ENCODE measurements around the gene TRAK2.

The TRAK2 gene, protein sequence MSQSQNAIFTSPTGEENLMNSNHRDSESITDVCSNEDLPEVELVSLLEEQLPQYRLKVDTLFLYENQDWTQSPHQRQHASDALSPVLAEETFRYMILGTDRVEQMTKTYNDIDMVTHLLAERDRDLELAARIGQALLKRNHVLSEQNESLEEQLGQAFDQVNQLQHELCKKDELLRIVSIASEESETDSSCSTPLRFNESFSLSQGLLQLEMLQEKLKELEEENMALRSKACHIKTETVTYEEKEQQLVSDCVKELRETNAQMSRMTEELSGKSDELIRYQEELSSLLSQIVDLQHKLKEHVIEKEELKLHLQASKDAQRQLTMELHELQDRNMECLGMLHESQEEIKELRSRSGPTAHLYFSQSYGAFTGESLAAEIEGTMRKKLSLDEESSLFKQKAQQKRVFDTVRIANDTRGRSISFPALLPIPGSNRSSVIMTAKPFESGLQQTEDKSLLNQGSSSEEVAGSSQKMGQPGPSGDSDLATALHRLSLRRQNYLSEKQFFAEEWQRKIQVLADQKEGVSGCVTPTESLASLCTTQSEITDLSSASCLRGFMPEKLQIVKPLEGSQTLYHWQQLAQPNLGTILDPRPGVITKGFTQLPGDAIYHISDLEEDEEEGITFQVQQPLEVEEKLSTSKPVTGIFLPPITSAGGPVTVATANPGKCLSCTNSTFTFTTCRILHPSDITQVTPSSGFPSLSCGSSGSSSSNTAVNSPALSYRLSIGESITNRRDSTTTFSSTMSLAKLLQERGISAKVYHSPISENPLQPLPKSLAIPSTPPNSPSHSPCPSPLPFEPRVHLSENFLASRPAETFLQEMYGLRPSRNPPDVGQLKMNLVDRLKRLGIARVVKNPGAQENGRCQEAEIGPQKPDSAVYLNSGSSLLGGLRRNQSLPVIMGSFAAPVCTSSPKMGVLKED

DNA sequence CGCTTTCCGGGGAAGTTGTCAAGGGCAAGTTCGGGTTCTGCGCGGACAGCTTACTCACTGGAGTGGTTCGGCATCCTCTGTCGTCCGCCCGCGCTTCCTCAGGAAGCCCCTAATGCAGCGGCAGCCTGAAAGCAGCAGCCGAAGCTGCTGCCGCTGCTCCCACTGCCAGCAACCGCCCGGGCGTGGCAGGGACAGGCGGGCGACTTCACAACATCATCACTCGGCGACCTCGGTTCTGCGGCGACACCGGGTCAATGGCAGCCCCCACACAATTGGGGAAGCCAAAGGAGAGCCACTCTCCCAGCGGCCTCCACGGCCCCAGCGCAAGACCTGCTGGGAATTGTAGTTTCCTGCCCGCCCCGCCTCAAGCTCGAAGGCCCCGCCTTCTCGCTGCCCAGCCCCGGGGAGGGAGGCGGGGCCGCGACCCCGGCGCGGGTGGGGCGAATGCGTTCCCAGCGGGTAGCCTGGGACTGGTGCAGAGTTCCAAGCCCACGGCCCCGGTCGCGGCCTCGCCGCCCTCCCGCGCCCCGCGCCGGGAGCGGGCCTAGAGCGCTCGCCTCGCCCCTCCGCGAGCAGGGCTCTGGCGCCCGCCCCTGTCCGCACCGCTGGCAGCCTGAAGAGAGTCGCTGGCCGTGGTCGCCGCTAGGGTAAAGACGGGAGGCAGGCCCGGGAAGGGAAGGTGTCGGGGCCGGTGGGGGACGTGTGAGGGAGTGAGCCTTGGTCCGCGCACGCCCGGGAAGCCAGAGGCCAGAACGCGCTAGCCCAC, at the start of gene TRAK2, which contains the start of gene STRADB:
Gene TRAK2, minus strand, starts transcription at position 167 of the 766 bp plus-strand sequence. CDS start 30,951 bp downstream, outside the sequence.
Gene STRADB, plus strand, starts transcription at position 449 of the 766 bp plus-strand sequence. CDS start 3,101 bp downstream, outside the sequence.
- H3K27ac ChIP-seq (ENCODE audit: low read length): peak within 1 kb of the TSS; percentile 36
- H3K9me3 ChIP-seq (ENCODE audit: insufficient read depth, low read length): no peaks in the 10 kb centered on the region
- H4K20me1 ChIP-seq (ENCODE audit: insufficient read depth, low read length): no peaks in the 10 kb centered on the region
- peak within 1 kb of the TSS; percentile 93 for H2AFZ ChIP-seq (ENCODE audit: low read depth, low read length)
- H3K79me2 ChIP-seq (ENCODE audit: low read length): peaks cover 12% of the 10 kb centered on the region
- TF ChIP-seq, protein P1, sequence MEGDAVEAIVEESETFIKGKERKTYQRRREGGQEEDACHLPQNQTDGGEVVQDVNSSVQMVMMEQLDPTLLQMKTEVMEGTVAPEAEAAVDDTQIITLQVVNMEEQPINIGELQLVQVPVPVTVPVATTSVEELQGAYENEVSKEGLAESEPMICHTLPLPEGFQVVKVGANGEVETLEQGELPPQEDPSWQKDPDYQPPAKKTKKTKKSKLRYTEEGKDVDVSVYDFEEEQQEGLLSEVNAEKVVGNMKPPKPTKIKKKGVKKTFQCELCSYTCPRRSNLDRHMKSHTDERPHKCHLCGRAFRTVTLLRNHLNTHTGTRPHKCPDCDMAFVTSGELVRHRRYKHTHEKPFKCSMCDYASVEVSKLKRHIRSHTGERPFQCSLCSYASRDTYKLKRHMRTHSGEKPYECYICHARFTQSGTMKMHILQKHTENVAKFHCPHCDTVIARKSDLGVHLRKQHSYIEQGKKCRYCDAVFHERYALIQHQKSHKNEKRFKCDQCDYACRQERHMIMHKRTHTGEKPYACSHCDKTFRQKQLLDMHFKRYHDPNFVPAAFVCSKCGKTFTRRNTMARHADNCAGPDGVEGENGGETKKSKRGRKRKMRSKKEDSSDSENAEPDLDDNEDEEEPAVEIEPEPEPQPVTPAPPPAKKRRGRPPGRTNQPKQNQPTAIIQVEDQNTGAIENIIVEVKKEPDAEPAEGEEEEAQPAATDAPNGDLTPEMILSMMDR (IDR thresholded peaks at IDR 0.05; ENCODE audit: low read depth, low read length): no peak
- no peak for TF ChIP-seq EZH2phosphoT487 (IDR thresholded peaks at IDR 0.05; ENCODE audit: low read depth)
- peak within 1 kb of the TSS; percentile 94 for H3K4me3 ChIP-seq (ENCODE audit: low read length)
- peak within 1 kb of the TSS; percentile 80 for H3K4me2 ChIP-seq (ENCODE audit: low read length)
- H3K9ac ChIP-seq (ENCODE audit: low read length): peak within 1 kb of the TSS; percentile 75
- no peaks in the 10 kb centered on the region for H3K36me3 ChIP-seq (replicated peaks; ENCODE audit: low read depth, low read length)
- H3K4me1 ChIP-seq (ENCODE audit: low read length): peaks cover 10% of the 10 kb centered on the region
- H3K27me3 ChIP-seq (ENCODE audit: low read depth, low read length): no peaks in the 10 kb centered on the region

DNA sequence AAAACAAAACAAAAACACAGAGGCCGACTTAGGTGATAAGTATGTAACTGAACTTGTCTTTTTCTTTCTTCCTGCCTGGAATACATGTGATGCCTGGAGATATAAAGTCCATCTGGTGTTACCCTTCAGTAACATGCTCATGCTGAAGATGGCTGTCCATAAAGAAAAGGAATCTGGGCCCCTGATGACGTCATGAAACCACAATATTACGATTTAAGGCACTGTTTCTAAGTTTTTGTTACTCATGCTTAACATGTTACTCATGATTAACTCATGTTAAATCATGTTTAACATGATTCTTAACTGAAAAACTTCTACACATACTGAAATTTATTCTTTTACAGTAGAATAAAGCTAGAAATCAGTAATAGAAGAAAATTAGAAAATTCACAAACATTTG, 49.3 kb upstream of the TRAK2 start:
- no peak overlapping the region for H3K27ac ChIP-seq (ENCODE audit: low read length)
- no peaks in the 10 kb centered on the region for H3K36me3 ChIP-seq (replicated peaks; ENCODE audit: low read depth, low read length)
- H4K20me1 ChIP-seq (ENCODE audit: insufficient read depth, low read length): no peaks in the 10 kb centered on the region
- H3K9ac ChIP-seq (ENCODE audit: low read length): no peak overlapping the region
- H3K4me3 ChIP-seq (ENCODE audit: low read length): no peak overlapping the region
- H3K79me2 ChIP-seq (ENCODE audit: low read length): no peaks in the 10 kb centered on the region
- TF ChIP-seq, protein P1 (IDR thresholded peaks at IDR 0.05; ENCODE audit: low read depth, low read length): no peak
- no peak for TF ChIP-seq EZH2phosphoT487 (IDR thresholded peaks at IDR 0.05; ENCODE audit: low read depth)
- no peaks in the 10 kb centered on the region for H3K27me3 ChIP-seq (ENCODE audit: low read depth, low read length)
- no peak overlapping the region for H2AFZ ChIP-seq (ENCODE audit: low read depth, low read length)
- H3K4me1 ChIP-seq (ENCODE audit: low read length): no peaks in the 10 kb centered on the region
- H3K4me2 ChIP-seq (ENCODE audit: low read length): no peak overlapping the region
- H3K9me3 ChIP-seq (ENCODE audit: insufficient read depth, low read length): no peaks in the 10 kb centered on the region; the same call in 1 of the 2 replicates

DNA sequence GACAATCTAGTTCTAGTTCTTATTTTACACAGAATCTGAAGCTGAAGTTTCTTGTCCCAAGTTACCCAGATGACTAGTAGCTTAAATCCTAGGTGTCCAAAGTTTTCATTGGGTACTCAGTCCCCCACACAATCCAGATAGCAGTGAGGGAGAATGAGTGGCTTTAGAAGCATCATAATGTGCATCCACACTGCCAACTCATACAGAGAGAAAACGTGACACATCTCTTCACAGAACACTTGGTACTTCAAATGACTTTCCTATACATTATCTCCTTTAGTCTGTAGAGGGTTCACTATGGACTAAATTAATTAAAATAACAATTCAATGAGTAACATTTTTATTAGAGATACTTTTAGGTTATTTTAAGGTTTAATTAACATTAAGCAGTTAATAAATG, 45.5 kb upstream of the TRAK2 start:
- Histone ChIP-seq H3K27ac (ENCODE audit: low read length) (no peak overlapping the region), H3K9ac (ENCODE audit: low read length) (no peak overlapping the region), H3K4me2 (ENCODE audit: low read length) (no peak overlapping the region), H2AFZ (ENCODE audit: low read depth, low read length) (no peak overlapping the region), H3K4me3 (ENCODE audit: low read length) (no peak overlapping the region), H3K9me3 (ENCODE audit: insufficient read depth, low read length) (no peaks in the 10 kb centered on the region), H3K4me1 (ENCODE audit: low read length) (no peaks in the 10 kb centered on the region), H3K27me3 (ENCODE audit: low read depth, low read length) (0 out of 2 replicates have a peak, but pooled peaks cover 14% of the 10 kb centered on the region), H4K20me1 (ENCODE audit: insufficient read depth, low read length) (no peaks in the 10 kb centered on the region), H3K79me2 (ENCODE audit: low read length) (no peaks in the 10 kb centered on the region), H3K36me3 (replicated peaks; ENCODE audit: low read depth, low read length) (no peaks in the 10 kb centered on the region)
- TF ChIP-seq, protein P1 (IDR thresholded peaks at IDR 0.05; ENCODE audit: low read depth, low read length): no peak
- TF ChIP-seq EZH2phosphoT487 (IDR thresholded peaks at IDR 0.05; ENCODE audit: low read depth): no peak
